Progenitor cell of endocrine pancreas (in vitro differentiated cells): ENCODE measurements around the gene SLC39A10. TPM values are rescaled to one million over a fixed set of nuclear protein-coding genes. Genes with fewer than 3 reads are reported as not detected.
"Not testable (repeated sequence)": the region's sequence is repeated elsewhere in the genome, so short reads cannot be mapped to it uniquely, and the experiment has no call there.

Experiments used
- DNase-seq: peaks from one replicate; pipeline ENCODE4 v3.0.0; 2021; ENCODE audit warnings: low spot score; ENCODE audit not compliant: unreplicated experiment
- H3K27ac Mint-ChIP-seq: 2 replicates; pipeline ENCODE4 v1.8.0; 2021; ENCODE audit warnings: mild to moderate bottlenecking, moderate library complexity, mixed read lengths
- H3K27me3 Mint-ChIP-seq: 2 replicates; pipeline ENCODE4 v1.8.0; 2021; ENCODE audit warnings: mixed read lengths
- H3K36me3 Mint-ChIP-seq: 2 replicates; pipeline ENCODE4 v1.8.0; 2022; ENCODE audit warnings: mixed read lengths; ENCODE audit not compliant: insufficient read depth
- H3K4me1 Mint-ChIP-seq: 2 replicates; pipeline ENCODE4 v1.8.0; 2021; ENCODE audit warnings: low read depth, mixed read lengths
- H3K4me3 Mint-ChIP-seq: 2 replicates; pipeline ENCODE4 v1.8.0; 2021; ENCODE audit warnings: low read depth, mild to moderate bottlenecking, moderate library complexity, mixed read lengths
- H3K9me3 Mint-ChIP-seq: 2 replicates; pipeline ENCODE4 v1.8.0; 2021; ENCODE audit warnings: low read depth, mixed read lengths
- CTCF ChIP-seq: fragments of 200-600 bp; sonication (generic); IDR thresholded peaks from one replicate; pipeline ENCODE4 v1.5.0; 2021; ENCODE audit warnings: antibody characterized with exemption, mild to moderate bottlenecking; ENCODE audit not compliant: unreplicated experiment
- total RNA-seq: library from RNA; stranded (reverse); gene quantifications from 2 replicates; pipeline ENCODE4 v1.2.1, GENCODE V29; 2021

The SLC39A10 gene
- total RNA-seq, 1 donor from 2014 or later = 181 TPM

GRCh38 chr2:195645413-195645812 lies 11.6 kb upstream of the SLC39A10 start:
- no peak for TF ChIP-seq CTCF
- H3K9me3 Mint-ChIP-seq = no peaks in the 10 kb centered on the region
- H3K27me3 Mint-ChIP-seq = no peaks in the 10 kb centered on the region
- H3K4me3 Mint-ChIP-seq = no peak overlapping the region
- peaks cover 13% of the 10 kb centered on the region for H3K4me1 Mint-ChIP-seq
- H3K36me3 Mint-ChIP-seq = no peaks in the 10 kb centered on the region
- DNase-seq = no peak
- H3K27ac Mint-ChIP-seq = no peak overlapping the region

DNA sequence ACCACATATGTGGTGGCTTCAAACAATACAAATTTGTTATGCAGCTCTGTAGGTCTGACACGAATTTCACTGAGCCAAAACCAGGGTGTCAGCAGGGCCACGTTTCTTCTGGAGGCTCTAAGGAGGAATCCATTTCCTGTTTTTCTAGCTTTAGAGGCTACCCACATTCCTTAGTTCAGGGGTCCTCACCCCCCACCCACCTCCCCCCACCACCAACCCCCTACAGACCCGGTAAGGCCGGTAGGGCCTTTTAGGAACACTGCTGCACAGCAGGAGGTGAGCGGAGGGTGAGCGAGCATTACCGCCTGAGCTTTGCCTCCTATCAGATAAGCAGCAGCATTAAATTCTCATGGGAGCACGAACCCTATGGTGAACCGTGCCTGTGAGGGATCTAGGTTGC lies 10.6 kb upstream of the SLC39A10 start:
- no peak for TF ChIP-seq CTCF
- H3K27me3 Mint-ChIP-seq = no peaks in the 10 kb centered on the region
- peaks cover 13% of the 10 kb centered on the region for H3K4me1 Mint-ChIP-seq
- H3K9me3 Mint-ChIP-seq = no peaks in the 10 kb centered on the region
- DNase-seq = no peak
- no peaks in the 10 kb centered on the region for H3K36me3 Mint-ChIP-seq
- no peak overlapping the region for H3K4me3 Mint-ChIP-seq
- peak overlapping the region; percentile 78 for H3K27ac Mint-ChIP-seq

DNA sequence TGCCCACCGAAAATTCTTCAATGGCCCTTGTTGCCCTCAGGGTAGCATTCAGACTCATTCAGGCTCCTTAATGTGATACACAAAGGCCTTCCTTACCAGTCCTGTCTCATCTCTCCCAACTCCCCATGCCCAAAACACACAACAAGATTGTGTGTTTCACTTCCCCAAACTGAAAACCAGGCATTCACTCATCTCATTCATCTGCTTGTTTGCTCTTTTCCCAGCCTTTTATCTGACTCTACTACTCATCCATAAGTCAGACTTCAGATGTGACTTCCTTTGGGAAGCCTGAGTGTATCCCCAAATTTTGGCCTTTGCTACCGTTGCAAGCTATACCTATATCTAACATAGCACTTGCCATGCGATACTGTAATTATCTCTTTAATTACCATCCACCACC lies 9.7 kb upstream of the SLC39A10 start:
- no peak overlapping the region for H3K27ac Mint-ChIP-seq
- H3K4me1 Mint-ChIP-seq = peaks cover 11% of the 10 kb centered on the region
- no peaks in the 10 kb centered on the region for H3K36me3 Mint-ChIP-seq
- no peak for DNase-seq
- no peak overlapping the region for H3K4me3 Mint-ChIP-seq
- TF ChIP-seq CTCF = no peak
- H3K9me3 Mint-ChIP-seq = peaks cover 4% of the 10 kb centered on the region
- no peaks in the 10 kb centered on the region for H3K27me3 Mint-ChIP-seq

DNA sequence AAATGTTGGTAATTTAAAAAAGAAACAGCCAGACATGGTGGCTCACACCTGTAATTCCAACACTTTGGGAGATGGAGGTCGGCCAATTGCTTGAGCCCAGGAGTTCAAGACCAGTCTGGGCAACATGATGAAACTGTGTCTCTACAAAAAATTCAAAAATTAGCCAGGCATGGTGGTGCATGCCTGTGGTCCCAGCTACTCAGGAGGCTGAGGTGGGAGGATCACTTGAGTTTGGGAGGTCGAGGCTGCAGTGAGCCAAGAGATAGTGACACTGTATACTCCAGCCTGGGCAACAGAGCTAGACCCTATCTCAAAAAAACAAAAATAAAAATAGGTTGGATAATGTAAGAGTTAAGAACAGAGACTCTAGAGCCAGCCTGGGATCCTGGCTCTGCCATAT lies 8.7 kb upstream of the SLC39A10 start:
- H3K27ac Mint-ChIP-seq, H3K36me3 Mint-ChIP-seq, H3K4me1 Mint-ChIP-seq, DNase-seq, H3K9me3 Mint-ChIP-seq, H3K27me3 Mint-ChIP-seq, H3K4me3 Mint-ChIP-seq: not testable (repeated sequence)

DNA sequence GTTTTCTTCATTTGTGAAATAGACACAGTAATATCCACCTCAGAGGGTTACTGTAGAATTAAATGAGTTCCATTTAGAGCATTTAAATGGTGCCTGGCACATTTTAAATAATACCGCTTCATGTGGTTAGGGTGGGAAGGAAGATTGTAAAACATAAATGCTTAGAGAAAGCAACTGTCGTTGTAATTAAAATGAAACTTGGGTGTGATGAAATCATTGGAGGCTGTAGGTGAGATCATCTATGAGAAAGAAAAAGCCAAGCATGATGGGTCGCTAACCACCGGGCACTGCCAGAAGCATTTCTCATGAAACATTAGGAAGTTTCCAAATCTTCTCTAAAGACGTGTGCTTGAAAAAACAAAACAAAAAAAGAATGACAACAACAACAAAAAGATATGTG lies 8.2 kb upstream of the SLC39A10 start:
- Mint-ChIP-seq H3K27me3 (no peaks in the 10 kb centered on the region), H3K9me3 (peaks cover 4% of the 10 kb centered on the region), H3K4me1 (peaks cover 4% of the 10 kb centered on the region), H3K4me3 (no peak overlapping the region), H3K27ac (no peak overlapping the region), H3K36me3 (no peaks in the 10 kb centered on the region)
- no peak for DNase-seq
- no peak for TF ChIP-seq CTCF

DNA sequence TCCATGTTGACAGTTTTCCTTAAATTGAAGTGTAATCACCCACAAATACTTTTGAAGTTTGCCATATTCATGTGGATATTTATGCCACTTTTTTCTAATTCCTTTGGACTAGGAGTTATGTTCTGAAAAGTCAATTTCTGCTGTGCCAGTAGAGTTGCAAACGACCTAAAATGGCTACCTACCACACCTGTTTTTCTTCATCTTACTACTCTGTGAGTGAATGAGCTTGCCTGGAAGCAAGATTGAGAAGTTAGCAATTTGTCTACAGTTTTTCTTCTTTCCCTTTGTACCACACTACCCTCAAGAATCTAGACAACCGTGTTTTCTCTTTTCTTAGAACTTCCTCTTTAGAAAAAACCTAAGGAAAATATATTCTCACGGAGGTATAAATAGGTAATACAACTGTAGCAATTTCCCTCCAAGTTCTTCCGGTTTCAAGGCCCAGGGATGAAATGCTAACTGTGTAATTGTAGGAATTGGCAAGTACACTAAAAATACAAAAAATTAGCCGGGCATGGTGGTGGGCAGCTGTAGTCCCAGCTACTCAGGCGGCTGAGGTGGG lies 7.3 kb upstream of the SLC39A10 start:
- H3K4me1 Mint-ChIP-seq = peaks cover 4% of the 10 kb centered on the region
- TF ChIP-seq CTCF = no peak
- no peaks in the 10 kb centered on the region for H3K36me3 Mint-ChIP-seq
- H3K27ac Mint-ChIP-seq = no peak overlapping the region
- H3K4me3 Mint-ChIP-seq = no peak overlapping the region
- no peaks in the 10 kb centered on the region for H3K27me3 Mint-ChIP-seq
- H3K9me3 Mint-ChIP-seq = peaks cover 4% of the 10 kb centered on the region
- no peak for DNase-seq
